Tibial artery (tissue), 4 donors: Measurements from ENCODE around the gene CCNG2.

Experiments used
- DNase-seq, 2 donors: peaks; one replicate each; pipeline ENCODE4 v3.0.0-alpha.2; 2019
- H3K27ac ChIP-seq, 2 donors: fragments of 200-600 bp; sonication (generic) in 1 of 2; 1 replicate in 1 of 2; 2 replicates in 1 of 2; pipeline ENCODE4 v1.5.1; 2018 to 2019; ENCODE audit warnings: mild to moderate bottlenecking in 1 of 2
- H3K27me3 ChIP-seq, 2 donors: fragments of 200-600 bp; sonication (generic) in 1 of 2; one replicate each; pipeline versions ENCODE4 v1.5.1 to v1.6.0; 2016 to 2019
- H3K36me3 ChIP-seq, 3 donors: fragments of 200-600 bp; sonication (generic) in 2 of 3; one replicate each; pipeline ENCODE4 v1.5.1; 2016 to 2019; ENCODE audit warnings: mild to moderate bottlenecking in 2 of 3
- H3K4me1 ChIP-seq, 4 donors: fragments of 200-600 bp; sonication (generic) in 2 of 4; 1 replicate in 3 of 4; 2 replicates in 1 of 4; pipeline ENCODE4 v1.5.1; 2016 to 2019
- H3K4me3 ChIP-seq, 2 donors: fragments of 200-600 bp; sonication (generic) in 1 of 2; 1 replicate in 1 of 2; 2 replicates in 1 of 2; pipeline ENCODE4 v1.5.1; 2018 to 2019; ENCODE audit warnings: mild to moderate bottlenecking in 2 of 2
- H3K9me3 ChIP-seq, 3 donors: fragments of 200-600 bp; sonication (generic) in 1 of 3; one replicate each; pipeline ENCODE4 v1.5.1; 2016 to 2019
- intact Hi-C: fragments of 100-400 bp; cut with DNase I; formaldehyde crosslinking; loops from one replicate; pipeline ENCODE4 v1.15.0; 2023; ENCODE audit warnings: low total_unique reads
- TF ChIP-seq, protein P1 (sequence below), 2 experiments: fragments of 200-600 bp in 1 of 2; fragments of 450-650 bp in 1 of 2; IDR thresholded peaks; one replicate each; pipeline ENCODE4 v1.5.1; 2017 to 2019; ENCODE audit warnings: antibody characterized with exemption in 2 of 2, mild to moderate bottlenecking in 1 of 2, moderate library complexity in 1 of 2

CCNG2 gene

DNA sequence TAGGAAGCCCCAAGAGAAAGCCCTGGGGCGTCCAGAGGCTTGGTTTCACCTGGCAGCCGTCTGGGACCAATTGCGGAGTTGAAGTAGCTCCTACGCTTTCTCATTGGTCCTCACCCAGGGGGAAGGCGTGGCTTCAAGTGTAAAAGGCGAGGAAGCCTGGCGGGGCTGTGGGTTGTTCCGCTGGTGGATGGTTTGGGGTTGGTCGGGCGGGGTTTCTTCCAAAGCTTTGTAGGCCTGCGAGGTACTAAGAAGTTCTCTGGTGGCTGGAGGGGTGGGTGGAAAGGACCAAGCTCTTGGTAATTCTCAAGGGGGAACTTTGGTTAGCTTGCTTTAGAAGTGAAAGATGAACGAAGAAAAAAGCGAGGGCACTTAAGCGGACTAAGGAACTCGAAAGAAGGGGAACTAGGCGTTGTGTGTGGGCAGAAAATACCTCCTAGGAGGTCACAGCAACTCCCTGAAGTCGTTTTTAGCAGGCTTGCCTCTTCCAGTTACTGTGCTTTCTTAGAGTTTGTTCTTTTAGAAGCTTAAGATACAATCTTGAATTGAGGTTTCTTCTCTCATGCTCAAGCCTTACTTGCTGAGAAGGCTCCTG is 36.6 kb downstream of the CCNG2 start:
- TF ChIP-seq, protein P1, sequence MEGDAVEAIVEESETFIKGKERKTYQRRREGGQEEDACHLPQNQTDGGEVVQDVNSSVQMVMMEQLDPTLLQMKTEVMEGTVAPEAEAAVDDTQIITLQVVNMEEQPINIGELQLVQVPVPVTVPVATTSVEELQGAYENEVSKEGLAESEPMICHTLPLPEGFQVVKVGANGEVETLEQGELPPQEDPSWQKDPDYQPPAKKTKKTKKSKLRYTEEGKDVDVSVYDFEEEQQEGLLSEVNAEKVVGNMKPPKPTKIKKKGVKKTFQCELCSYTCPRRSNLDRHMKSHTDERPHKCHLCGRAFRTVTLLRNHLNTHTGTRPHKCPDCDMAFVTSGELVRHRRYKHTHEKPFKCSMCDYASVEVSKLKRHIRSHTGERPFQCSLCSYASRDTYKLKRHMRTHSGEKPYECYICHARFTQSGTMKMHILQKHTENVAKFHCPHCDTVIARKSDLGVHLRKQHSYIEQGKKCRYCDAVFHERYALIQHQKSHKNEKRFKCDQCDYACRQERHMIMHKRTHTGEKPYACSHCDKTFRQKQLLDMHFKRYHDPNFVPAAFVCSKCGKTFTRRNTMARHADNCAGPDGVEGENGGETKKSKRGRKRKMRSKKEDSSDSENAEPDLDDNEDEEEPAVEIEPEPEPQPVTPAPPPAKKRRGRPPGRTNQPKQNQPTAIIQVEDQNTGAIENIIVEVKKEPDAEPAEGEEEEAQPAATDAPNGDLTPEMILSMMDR (IDR thresholded peaks at IDR 0.05): no peak
- intact Hi-C loops: no loop called here
- no peak overlapping the region for H3K27ac ChIP-seq

DNA sequence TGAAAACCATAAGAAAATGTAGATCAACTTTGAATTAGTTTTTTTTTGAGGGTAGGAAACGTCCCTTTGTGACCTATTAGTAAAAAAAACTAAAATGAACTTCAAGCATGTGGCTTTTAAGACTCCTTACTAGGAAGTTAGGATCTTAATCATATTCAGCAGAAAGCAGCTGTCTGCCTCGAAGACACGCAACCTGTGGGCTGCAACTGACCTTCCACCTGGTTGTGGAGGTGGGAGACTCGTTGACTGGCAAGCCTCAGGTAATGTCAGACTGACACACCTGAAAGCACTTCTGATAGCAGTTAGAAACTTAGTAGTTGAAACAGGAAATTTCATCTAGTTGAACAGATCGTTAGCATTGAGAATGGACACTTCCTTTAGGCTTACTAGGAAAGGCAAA is 37.4 kb downstream of the CCNG2 start:
- H3K4me1 ChIP-seq: no peaks in the 10 kb centered on the region
- DNase-seq: no peak
- no peaks in the 10 kb centered on the region for H3K9me3 ChIP-seq
- no peaks in the 10 kb centered on the region for H3K36me3 ChIP-seq
- no peaks in the 10 kb centered on the region for H3K27me3 ChIP-seq
- no peak overlapping the region for H3K27ac ChIP-seq
- intact Hi-C loops: no loop called here
- TF ChIP-seq, protein P1 (IDR thresholded peaks at IDR 0.05): no peak
- H3K4me3 ChIP-seq: no peak overlapping the region

More for the DNA sequence above, 36.6 kb downstream of the CCNG2 start:
- Histone ChIP-seq H3K27me3 (no peaks in the 10 kb centered on the region), H3K9me3 (no peaks in the 10 kb centered on the region), H3K4me1 (no peaks in the 10 kb centered on the region), H3K4me3 (no peak overlapping the region), H3K36me3 (no peaks in the 10 kb centered on the region)
- peak; percentile 60 to 74 for DNase-seq

DNA sequence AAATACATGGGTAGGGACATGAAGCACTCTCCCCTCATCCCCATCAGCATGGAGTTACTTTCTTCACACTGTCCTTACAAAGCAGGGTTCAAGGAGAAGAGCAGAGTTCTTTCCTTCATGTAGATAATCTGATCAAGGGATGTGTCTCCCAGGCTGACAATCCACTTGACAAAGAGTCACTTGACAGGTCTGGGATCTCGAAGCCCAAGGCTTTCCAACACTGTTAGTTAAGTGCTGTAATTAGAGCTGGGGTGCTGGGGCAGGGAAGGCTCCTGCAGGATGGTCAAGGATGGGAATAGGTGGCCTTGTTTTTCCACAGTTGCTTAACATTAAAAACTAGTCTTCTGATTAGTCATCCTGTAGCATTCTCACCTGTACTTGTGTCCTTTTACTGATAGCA is 38.0 kb downstream of the CCNG2 start:
- H3K27me3 ChIP-seq: no peaks in the 10 kb centered on the region
- no peak for DNase-seq
- H3K4me3 ChIP-seq: no peak overlapping the region
- intact Hi-C loops: no loop called here
- no peak overlapping the region for H3K27ac ChIP-seq
- no peaks in the 10 kb centered on the region for H3K36me3 ChIP-seq
- H3K9me3 ChIP-seq: no peaks in the 10 kb centered on the region
- TF ChIP-seq, protein P1 (IDR thresholded peaks at IDR 0.05): no peak
- no peaks in the 10 kb centered on the region for H3K4me1 ChIP-seq

DNA sequence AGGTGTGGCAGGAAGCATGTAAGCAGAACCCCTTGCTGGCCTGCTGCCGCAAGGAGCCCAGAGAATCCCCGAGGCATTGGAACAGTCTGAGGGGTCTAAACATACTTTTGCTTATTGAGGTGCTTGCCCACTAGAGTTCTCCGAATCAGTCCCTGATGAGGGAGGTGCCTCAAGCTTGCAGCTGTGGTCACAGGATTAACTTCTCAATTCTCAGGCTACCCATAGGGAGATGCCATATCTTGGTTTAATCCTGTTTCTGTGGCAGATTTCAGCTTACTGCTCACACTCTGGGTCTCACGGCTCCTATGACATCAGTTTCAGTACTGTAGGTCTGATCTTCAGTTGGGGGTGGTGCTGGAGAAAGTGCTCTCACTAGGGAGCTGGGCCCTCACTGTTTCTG is 39.9 kb downstream of the CCNG2 start:
- Histone ChIP-seq H3K4me3 (no peak overlapping the region), H3K36me3 (no peaks in the 10 kb centered on the region), H3K4me1 (no peaks in the 10 kb centered on the region), H3K9me3 (no peaks in the 10 kb centered on the region), H3K27me3 (no peaks in the 10 kb centered on the region), H3K27ac (no peak overlapping the region)
- TF ChIP-seq, protein P1 (IDR thresholded peaks at IDR 0.05): no peak
- intact Hi-C loops: no loop called here
- DNase-seq: no peak

DNA sequence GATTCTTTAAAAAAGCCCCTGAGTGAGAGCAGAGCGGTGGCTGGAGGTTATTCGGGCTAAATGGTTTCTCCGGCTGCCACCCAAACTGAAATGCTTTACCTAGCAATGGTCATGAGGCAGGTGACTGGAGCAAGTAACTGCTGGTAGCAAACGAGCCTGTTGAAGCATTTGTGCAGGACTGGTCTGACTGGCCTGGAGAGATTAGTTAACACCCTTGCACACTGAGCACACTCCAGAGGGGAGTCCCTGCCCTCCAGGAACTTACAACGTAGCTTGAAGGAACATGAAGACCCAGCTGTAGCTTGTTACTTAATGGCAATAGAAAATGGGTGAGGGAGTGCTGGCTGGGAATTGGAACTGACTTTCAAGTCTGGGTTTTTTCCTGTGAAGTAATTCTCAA is 40.4 kb downstream of the CCNG2 start:
- intact Hi-C loops: no loop called here
- Histone ChIP-seq H3K27ac (no peak overlapping the region), H3K4me3 (no peak overlapping the region), H3K36me3 (no peaks in the 10 kb centered on the region), H3K4me1 (no peaks in the 10 kb centered on the region), H3K9me3 (no peaks in the 10 kb centered on the region), H3K27me3 (no peaks in the 10 kb centered on the region)
- TF ChIP-seq, protein P1 (IDR thresholded peaks at IDR 0.05): no peak
- no peak for DNase-seq

DNA sequence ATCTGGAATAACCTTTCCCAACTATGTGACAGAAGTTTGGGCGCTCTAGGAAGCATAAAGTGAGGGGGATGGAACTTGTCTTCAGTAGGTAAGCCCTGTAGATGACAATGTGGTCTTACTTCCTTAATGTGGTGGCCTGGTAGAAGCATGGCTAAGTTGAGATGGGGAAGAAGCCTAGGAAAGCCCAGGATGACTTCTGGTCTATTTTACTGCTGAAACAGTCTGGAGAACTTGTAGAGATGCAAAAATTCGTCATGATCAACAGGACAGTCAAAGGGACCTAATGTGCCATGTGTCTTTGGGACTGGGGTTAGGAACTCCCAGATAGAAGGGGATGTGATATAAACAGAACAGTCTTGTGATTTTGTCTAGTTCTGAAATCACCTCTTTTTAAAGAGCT is 40.8 kb downstream of the CCNG2 start:
- no peaks in the 10 kb centered on the region for H3K9me3 ChIP-seq
- no peak for DNase-seq
- intact Hi-C loops: no loop called here
- no peaks in the 10 kb centered on the region for H3K4me1 ChIP-seq
- no peaks in the 10 kb centered on the region for H3K27me3 ChIP-seq
- H3K27ac ChIP-seq: no peak overlapping the region
- no peak overlapping the region for H3K4me3 ChIP-seq
- no peaks in the 10 kb centered on the region for H3K36me3 ChIP-seq
- TF ChIP-seq, protein P1 (IDR thresholded peaks at IDR 0.05): no peak
